ENCODE measurements around the gene C10orf105.

GRCh38 chr10:71715860-71716259 lies 3.7 kb downstream of the C10orf105 start:
- TF ChIP-seq POLR2AphosphoS5 (IDR thresholded peaks at IDR 0.05; ENCODE audit: low read depth, low read length) (no peak), TAF1 (IDR thresholded peaks at IDR 0.05; ENCODE audit: borderline replicate concordance, insufficient read depth, low read length) (no peak), REST (IDR thresholded peaks at IDR 0.05; ENCODE audit: insufficient read depth in 1 of 2, low read depth in 2 of 2, low read length in 2 of 2) (no peak), SIN3A (IDR thresholded peaks at IDR 0.05; ENCODE audit: borderline replicate concordance, insufficient read depth, low read length) (no peak)
